Pulmonary artery endothelial cell (primary cell): ENCODE measurements around the gene NUCB1. TPM values are rescaled to one million over a fixed set of nuclear protein-coding genes. Genes with fewer than 3 reads are reported as not detected.
A peak's percentile ranks its signal among the peaks of the same experiment; 100 is the strongest.

Experiments
- DNase-seq: peaks from one replicate; pipeline ENCODE4 v3.0.0-alpha.2; 2011; ENCODE audit warnings: low read depth, low spot score
- total RNA-seq: library from RNA; depleted of rRNA; stranded (reverse); fragments of >200 nt; gene quantifications from 2 replicates; pipeline ENCODE4 v1.2.3, GENCODE V29; 2014

NUCB1 gene
- total RNA-seq, 1 donor from 2014 or later: 125 TPM

DNA sequence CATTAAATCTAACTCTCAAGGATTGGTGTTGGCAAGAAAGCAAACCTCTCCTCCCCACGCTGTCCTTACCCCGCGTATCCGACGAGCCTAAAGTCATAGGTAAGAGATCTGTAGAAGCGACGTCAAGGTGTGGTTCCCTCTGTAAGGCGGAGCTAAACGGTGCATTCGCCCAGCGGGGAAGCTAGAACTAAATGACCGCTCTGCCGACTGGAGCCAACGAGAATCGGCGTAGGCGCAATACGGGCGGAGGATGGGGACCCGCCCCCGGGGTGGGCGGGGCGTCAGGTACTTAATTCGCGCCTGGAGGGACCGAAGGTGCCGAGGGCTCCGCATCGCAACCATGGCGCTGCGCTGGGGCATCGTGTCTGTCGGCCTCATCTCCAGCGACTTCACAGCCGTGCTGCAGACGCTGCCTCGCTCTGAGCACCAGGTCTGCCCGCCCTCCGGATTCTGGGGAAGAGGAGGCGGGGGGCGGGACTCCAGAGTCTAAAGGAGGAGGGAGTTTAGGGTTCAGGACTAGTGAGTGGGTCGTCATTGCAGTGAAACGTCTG, 33.3 kb downstream of the NUCB1 start, which contains the start of gene DHDH:
Gene DHDH, plus strand, starts transcription at position 318 of the 551 bp plus-strand sequence. Its CDS starts 23 bp downstream, at position 341.
- DNase-seq: no peak

DNA sequence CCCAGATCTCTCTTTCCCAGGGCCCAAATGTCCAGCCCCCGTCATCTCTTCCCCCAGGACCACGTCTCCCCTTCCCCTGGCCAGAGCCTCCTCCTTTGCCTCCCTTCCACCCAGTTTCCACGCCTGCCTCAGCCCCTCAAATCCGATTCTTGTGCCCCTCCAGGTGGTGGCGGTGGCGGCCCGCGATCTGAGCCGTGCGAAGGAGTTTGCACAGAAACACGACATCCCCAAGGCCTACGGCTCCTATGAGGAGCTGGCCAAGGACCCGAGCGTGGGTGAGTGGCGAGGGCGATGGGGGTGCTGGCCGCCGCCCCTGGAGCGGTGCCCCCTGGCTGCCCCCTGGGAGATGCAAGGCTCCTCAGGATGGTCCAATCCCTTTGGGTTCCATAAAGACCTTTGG, 34.7 kb downstream of the NUCB1 start:
- no peak for DNase-seq

- DNase-seq: no peak
These were observed 35.8 kb downstream of the NUCB1 start for GRCh38 chr19:48935864-48936263.

DNA sequence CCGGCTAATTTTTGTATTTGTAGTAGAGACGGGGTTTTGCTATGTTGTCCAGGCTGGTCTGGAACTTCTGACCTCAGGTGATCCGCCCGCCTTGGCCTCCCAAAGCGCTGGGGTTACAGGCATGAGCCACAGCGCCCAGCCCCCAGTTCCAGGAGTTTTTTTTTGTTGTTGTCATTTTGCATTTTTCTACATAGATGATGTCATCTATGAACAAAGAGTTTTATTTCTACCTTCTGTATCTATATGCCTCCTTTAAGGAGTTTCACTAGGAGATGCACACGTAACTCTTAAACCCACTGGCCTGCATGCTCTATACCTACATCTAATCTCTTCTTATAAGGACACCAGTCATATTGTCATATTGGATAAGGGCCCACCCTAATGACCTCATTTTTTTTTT, 38.1 kb downstream of the NUCB1 start:
- no peak for DNase-seq

DNA sequence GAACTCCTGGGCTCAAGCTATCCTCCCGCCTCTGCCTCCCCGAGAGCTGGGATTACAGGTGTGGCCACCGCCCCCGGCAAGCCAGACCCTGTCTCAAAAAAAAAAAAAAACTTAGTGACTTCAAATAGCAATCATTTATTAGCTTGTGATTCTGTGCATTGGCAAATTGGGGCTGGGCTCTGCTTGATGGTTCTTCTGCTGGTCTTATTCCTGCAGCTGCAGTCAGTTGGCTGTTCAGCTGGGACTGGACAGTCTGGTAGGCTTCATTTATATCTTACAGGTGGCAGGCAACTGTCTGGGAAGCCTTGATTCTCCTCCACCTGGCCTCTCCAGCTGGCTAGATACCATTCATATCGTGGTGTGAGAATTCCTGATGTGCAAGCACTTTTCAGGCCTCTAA, 40.8 kb downstream of the NUCB1 start:
- no peak for DNase-seq

DNA sequence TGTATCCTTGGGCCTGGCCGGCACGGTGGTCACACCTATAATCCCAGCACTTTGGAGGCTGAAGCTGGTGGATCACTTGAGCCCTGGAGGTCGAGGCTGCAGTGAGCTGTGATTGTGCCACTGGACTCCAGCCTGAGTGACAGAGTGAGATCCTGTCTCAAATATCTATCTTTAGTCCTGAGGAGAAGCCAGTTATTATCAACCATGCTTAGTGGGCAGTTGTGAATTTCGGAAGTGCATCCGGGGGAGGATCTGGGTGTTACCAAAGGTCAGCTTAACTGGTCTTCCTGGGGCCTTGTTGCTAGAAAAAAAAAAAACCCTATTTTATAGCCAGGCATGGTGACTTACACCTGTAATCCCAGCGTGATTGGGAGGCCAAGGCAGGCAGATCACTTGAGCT, 43.0 kb downstream of the NUCB1 start:
- DNase-seq: no peak

GRCh38 chr19:48945415-48945814, 45.3 kb downstream of the NUCB1 start:
- DNase-seq: no peak

GRCh38 chr19:48945817-48946216, 45.7 kb downstream of the NUCB1 start:
- no peak for DNase-seq

DNA sequence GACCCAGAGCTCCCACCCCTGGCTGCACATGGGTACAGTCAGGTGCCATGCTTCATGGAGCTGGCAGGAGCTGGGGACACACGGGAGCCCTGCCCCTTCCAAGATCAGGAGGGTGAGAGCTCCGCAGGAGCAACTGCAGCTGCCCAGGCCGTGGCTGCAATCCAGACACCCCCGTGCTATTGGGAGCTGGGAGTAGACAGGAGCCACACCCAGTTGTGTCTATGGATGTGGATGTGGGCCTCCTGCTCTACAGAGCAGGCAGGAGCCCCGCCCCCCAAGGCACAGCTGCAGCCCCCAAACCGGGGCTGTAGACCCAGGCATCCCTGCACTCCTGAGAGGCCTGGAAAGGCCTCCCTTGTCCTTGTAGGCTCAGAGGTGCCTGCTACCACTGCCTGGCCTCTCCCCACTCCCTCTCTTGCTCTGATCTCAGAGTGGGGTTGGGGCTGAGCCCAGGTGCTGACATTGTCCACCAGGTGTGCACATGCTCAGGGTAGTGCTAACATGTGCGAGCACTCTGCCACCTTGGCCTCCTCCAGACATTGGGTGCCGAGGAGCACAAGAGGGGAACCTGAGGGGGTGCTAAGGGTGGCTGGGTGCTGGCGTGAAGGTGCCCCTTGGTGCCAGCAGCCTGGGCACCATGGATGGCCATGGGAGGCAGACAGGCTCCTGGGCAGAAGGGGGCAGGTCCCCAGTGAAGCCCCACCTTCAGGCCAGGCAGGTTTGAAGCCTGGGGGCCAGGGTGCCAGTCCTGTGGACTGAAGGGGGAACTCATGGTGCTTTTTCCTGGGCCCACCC, 46.5 kb downstream of the NUCB1 start:
- no peak for DNase-seq

GRCh38 chr19:48947258-48947542, 47.1 kb downstream of the NUCB1 start:
- DNase-seq: no peak

DNA sequence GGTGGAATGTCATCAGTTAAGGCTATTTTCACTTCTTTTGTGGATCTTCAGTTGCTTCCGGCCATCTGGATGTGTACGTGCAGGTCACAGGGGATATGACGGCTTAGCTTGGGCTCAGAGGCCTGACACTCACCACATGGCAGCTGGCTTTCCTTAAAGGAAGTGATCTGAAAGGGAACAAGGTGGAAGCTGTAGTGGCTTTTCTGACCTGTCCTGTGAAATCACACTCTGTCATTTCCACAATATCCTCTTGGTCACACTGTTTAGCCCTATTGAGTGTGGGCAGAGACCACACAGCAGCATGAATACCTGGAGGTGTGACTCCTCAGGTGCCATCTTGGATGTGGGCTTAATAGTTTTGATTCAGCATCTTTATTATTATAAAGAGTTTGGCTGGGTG, 50.0 kb downstream of the NUCB1 start:
- DNase-seq: no peak

- no peak for DNase-seq
These were observed 50.9 kb downstream of the NUCB1 start for GRCh38 chr19:48950830-48951519.

DNA sequence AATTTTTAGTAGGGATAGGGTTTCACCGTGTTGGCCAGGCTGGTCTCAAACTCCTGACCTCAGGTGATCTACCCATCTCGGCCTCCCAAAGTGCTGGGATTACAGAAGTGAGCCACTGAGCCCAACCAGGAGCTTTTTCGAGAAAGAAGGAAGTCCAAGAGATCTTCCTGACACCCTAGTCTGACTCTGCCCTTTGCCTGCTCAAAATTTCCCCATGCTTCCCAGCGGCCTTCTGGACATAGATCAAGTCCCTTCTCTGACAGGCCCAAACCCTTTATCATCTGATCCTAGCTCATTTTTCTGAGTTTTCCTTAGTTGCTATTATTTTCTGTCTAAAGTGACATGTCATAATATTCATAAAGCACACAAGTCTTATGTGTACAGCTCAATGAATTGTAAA, 53.0 kb downstream of the NUCB1 start:
- no peak for DNase-seq

GRCh38 chr19:48953990-48954594, 54.0 kb downstream of the NUCB1 start:
- DNase-seq: no peak

- DNase-seq: peak; percentile 85
These were observed 54.6 kb downstream of the NUCB1 start, which contains the start of gene BAX for GRCh38 chr19:48954595-48955307. TSS of gene BAX (plus strand) at chr19:48954875. CDS start at chr19:48954929, 54 bp downstream.

- DNase-seq: no peak
These were observed 55.3 kb downstream of the NUCB1 start for GRCh38 chr19:48955308-48955958.

DNA sequence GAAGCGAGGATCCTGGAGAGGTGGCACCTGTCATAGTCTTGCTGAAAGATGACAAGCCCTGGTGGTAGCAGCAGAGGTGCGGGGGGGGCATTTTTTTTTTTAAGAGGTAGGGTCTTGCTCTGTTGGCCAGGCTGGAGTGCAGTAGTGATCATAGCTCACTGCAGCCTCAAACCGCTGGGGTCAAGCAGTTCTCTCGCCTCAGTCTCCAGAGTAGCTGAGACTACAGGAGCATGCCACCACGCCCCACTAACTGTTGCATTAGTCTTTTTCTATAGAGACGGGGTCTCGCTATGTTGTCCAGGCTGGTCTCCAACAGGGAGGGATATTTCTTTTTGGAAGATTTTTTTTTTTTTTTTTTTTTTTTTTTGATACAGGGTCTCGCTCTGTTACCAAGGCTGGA, 57.9 kb downstream of the NUCB1 start:
- DNase-seq: no peak

GRCh38 chr19:48959341-48960239, 59.5 kb downstream of the NUCB1 start:
- no peak for DNase-seq

DNA sequence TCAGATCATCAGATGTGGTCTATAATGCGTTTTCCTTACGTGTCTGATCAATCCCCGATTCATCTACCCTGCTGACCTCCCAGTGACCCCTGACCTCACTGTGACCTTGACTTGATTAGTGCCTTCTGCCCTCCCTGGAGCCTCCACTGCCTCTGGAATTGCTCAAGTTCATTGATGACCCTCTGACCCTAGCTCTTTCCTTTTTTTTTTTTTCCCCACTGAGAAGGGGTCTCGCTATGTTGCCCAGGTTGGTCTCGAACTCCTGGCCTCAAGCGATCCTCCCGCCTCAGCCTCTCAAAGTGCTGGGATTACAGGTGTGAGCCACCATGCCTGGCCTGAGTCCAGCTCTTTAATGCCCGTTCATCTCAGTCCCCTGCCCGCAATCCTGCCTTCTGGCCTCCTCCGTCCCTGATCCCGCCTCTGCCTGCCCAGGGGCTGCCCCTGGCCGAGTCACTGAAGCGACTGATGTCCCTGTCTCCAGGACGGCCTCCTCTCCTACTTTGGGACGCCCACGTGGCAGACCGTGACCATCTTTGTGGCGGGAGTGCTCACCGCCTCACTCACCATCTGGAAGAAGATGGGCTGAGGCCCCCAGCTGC, 61.0 kb downstream of the NUCB1 start:
- no peak for DNase-seq

- no peak for DNase-seq
These were observed 61.5 kb downstream of the NUCB1 start for GRCh38 chr19:48961673-48962028.
